Adrenal gland (tissue), 12 donors: ENCODE measurements around the gene TGFA. TPM values are rescaled to one million over a fixed set of nuclear protein-coding genes. Genes with fewer than 3 reads are reported as not detected.

Experiments
- DNase-seq, 7 donors: peaks; one replicate each; pipeline ENCODE4 v3.0.0-alpha.2; 2019 to 2020
- H3K27ac ChIP-seq, 5 donors: fragments of 200-600 bp; sonication (generic) in 4 of 5; 1 replicate in 3 of 5; 2 replicates in 2 of 5; pipeline versions ENCODE4 v1.5.1 to v1.8.0; 2016 to 2020; ENCODE audit warnings: mild to moderate bottlenecking in 1 of 5
- H3K27me3 ChIP-seq: fragments of 200-600 bp; 2 replicates; pipeline ENCODE4 v1.8.0; 2021
- H3K36me3 ChIP-seq, 2 donors: fragments of 200-600 bp; replicated peaks in 1 of 2; 1 replicate in 1 of 2; 2 replicates in 1 of 2; pipeline versions ENCODE4 v1.5.1 to v1.8.0; 2018 to 2022
- H3K4me1 ChIP-seq, 2 donors: fragments of 200-600 bp; replicated peaks in 1 of 2; 1 replicate in 1 of 2; 2 replicates in 1 of 2; pipeline versions ENCODE4 v1.5.1 to v1.8.0; 2018 to 2021
- H3K4me3 ChIP-seq, 4 donors: fragments of 200-600 bp; sonication (generic) in 3 of 4; one replicate each; pipeline ENCODE4 v1.5.1; 2016 to 2018
- H3K9me3 ChIP-seq, 3 donors: fragments of 200-600 bp; sonication (generic) in 1 of 3; replicated peaks in 1 of 3; 1 replicate in 2 of 3; 2 replicates in 1 of 3; pipeline versions ENCODE4 v1.5.1 to v1.8.0; 2016 to 2021
- CTCF ChIP-seq, 6 experiments: fragments of 450-650 bp in 4 of 6; fragments of 200-600 bp in 2 of 6; sonication (generic) in 1 of 6; IDR thresholded peaks; 1 replicate in 5 of 6; 2 replicates in 1 of 6; pipeline versions ENCODE4 v1.5.1 to v1.8.0; 2016 to 2021; ENCODE audit warnings: antibody characterized with exemption in 6 of 6, mild to moderate bottlenecking in 2 of 6, moderate library complexity in 1 of 6
- POLR2A ChIP-seq, 2 donors: fragments of 450-650 bp; IDR thresholded peaks; one replicate each; pipeline ENCODE4 v1.6.1; 2017; ENCODE audit warnings: antibody characterized with exemption in 2 of 2, mild to moderate bottlenecking in 2 of 2, moderate library complexity in 1 of 2
- WGBS, 4 donors: extraction: QIAGEN DNeasy Blood & Tissue Kit in 2 of 4; methylation state at CpG; one replicate each; pipeline versions ENCODE4 v1.1.5 to v1.1.7; 2013 to 2017; 5-methylcytosine and 5-hydroxymethylcytosine counted together
- intact Hi-C, 2 donors: fragments of 100-400 bp; cut with DNase I; formaldehyde crosslinking; loops; one replicate each; pipeline versions ENCODE4 v1.14.1 to v1.15.0; 2022 to 2023
- polyA plus RNA-seq, 3 donors: library from polyadenylated mRNA; stranded (reverse); fragments of 200-250 nt in 2 of 3; fragments of 350-450 nt in 1 of 3; fragmentation: Illumina TruSeq in 1 of 3; extraction: RNeasy Lipid Tissue Mini Kit (QIAGEN cat#74804) in 1 of 3; gene quantifications; one replicate each; pipeline ENCODE4 v1.2.3, GENCODE V29; 2013 to 2014
- total RNA-seq, 9 donors: library from RNA; depleted of rRNA in 4 of 9; stranded (reverse); fragments of >200 nt in 4 of 9; fragments of 120-200 nt in 1 of 9; fragmentation: NEBNext Ultra II Directional in 1 of 9; extraction: Animal tissue kit (Norgen Biotek cat#: 25700) in 1 of 9; gene quantifications; one replicate each; pipeline versions ENCODE4 v1.1.0 to v1.2.4, GENCODE V29; 2013 to 2023
- donor health status: healthy with polysubstance abuse.
- donor health status: Bipolar disorder and iron deficiency.
- donor health status: DM: yes; HTN: yes; CAD: no.
- donor health status: DM: no; HTN: no; CAD: no.
- donor health status: DM: no; HTN: no; CAD: no.
- donor health status: DM: yes; HTN: yes; CAD: no.

TGFA gene
- total and polyA plus RNA-seq, 12 donors = 0.11 to 8.2 (median 0.75) TPM

- Histone ChIP-seq H3K9me3 (no peaks in the 10 kb centered on the region), H3K4me1 (no peaks in the 10 kb centered on the region), H3K4me3 (no peak overlapping the region), H3K36me3 (no peaks in the 10 kb centered on the region), H3K27ac (no peak overlapping the region), H3K27me3 (no peaks in the 10 kb centered on the region)
- WGBS, 4 donors = 66 to 78% (median 70%) methylated on average over 4 of the region's 4 CpGs
- TF ChIP-seq CTCF (IDR thresholded peaks at IDR 0.05) = no peak
- TF ChIP-seq POLR2A (IDR thresholded peaks at IDR 0.05) = no peak
- intact Hi-C loops = no loop called here
- DNase-seq = no peak
Observed at GRCh38 chr2:70420143-70420542, 133.5 kb downstream of the TGFA start.

GRCh38 chr2:70418514-70418913 lies 135.1 kb downstream of the TGFA start:
- no peak for DNase-seq
- TF ChIP-seq POLR2A (IDR thresholded peaks at IDR 0.05) (no peak), CTCF (IDR thresholded peaks at IDR 0.05) (no peak)
- Histone ChIP-seq H3K27me3 (no peaks in the 10 kb centered on the region), H3K36me3 (no peaks in the 10 kb centered on the region), H3K4me1 (no peaks in the 10 kb centered on the region), H3K4me3 (no peak overlapping the region), H3K27ac (no peak overlapping the region), H3K9me3 (no peaks in the 10 kb centered on the region)
- intact Hi-C loops = no loop called here
- 84 to 89% (median 86%) methylated on average over 12 of the region's 12 CpGs for WGBS, 4 donors

- 71 to 90% (median 80%) methylated on average over 1 of the region's 1 CpG for WGBS, 4 donors
- Histone ChIP-seq H3K4me1 (no peaks in the 10 kb centered on the region), H3K4me3 (no peak overlapping the region)
Observed at GRCh38 chr2:70417011-70417410, 136.6 kb downstream of the TGFA start.

GRCh38 chr2:70412294-70413070 lies 141.1 kb downstream of the TGFA start:
- no peaks in the 10 kb centered on the region for H3K27me3 ChIP-seq
- H3K4me1 ChIP-seq = no peaks in the 10 kb centered on the region
- TF ChIP-seq POLR2A (IDR thresholded peaks at IDR 0.05) (no peak), CTCF (IDR thresholded peaks at IDR 0.05) (no peak)
- 58 to 72% (median 69%) methylated on average over 6 to 7 of the region's 7 CpGs for WGBS, 4 donors
- H3K9me3 ChIP-seq = no peaks in the 10 kb centered on the region
- no peak overlapping the region for H3K4me3 ChIP-seq
- intact Hi-C loops = no loop called here
- DNase-seq = no peak
- H3K27ac ChIP-seq = no peak overlapping the region
- H3K36me3 ChIP-seq = no peaks in the 10 kb centered on the region

More at GRCh38 chr2:70417011-70417410, 136.6 kb downstream of the TGFA start:
- no peaks in the 10 kb centered on the region for H3K9me3 ChIP-seq
- DNase-seq = no peak
- H3K27me3 ChIP-seq = no peaks in the 10 kb centered on the region
- intact Hi-C loops = no loop called here
- no peaks in the 10 kb centered on the region for H3K36me3 ChIP-seq
- TF ChIP-seq POLR2A (IDR thresholded peaks at IDR 0.05) (no peak), CTCF (IDR thresholded peaks at IDR 0.05) (no peak)
- H3K27ac ChIP-seq = no peak overlapping the region
